ENCODE measurements around the gene TCF12.
"Not testable (repeated sequence)": the region's sequence is repeated elsewhere in the genome, so short reads cannot be mapped to it uniquely, and the experiment has no call there.

The TCF12 gene

GRCh38 chr15:57094321-57095257, 176.1 kb downstream of the TCF12 start:
- DNase-seq (ENCODE audit: low read depth) = no peak

- DNase-seq (ENCODE audit: low read depth) = no peak
Observed at GRCh38 chr15:57095896-57096295, 177.5 kb downstream of the TCF12 start.

GRCh38 chr15:57097246-57097645, 178.8 kb downstream of the TCF12 start:
- DNase-seq (ENCODE audit: low read depth) = no peak

- not testable (repeated sequence) for DNase-seq (ENCODE audit: low read depth)
Observed at GRCh38 chr15:57097919-57098543, 179.6 kb downstream of the TCF12 start.

GRCh38 chr15:57098896-57099295, 180.5 kb downstream of the TCF12 start:
- DNase-seq (ENCODE audit: low read depth) = no peak

- DNase-seq (ENCODE audit: low read depth) = no peak
Observed at GRCh38 chr15:57100136-57100539, 181.7 kb downstream of the TCF12 start.

GRCh38 chr15:57102858-57103257, 184.4 kb downstream of the TCF12 start:
- DNase-seq (ENCODE audit: low read depth) = no peak

GRCh38 chr15:57108296-57108695, 189.9 kb downstream of the TCF12 start:
- no peak for DNase-seq (ENCODE audit: low read depth)

GRCh38 chr15:57109005-57109404, 190.6 kb downstream of the TCF12 start:
- no peak for DNase-seq (ENCODE audit: low read depth)

GRCh38 chr15:57111002-57111401, 192.6 kb downstream of the TCF12 start:
- no peak for DNase-seq (ENCODE audit: low read depth)

GRCh38 chr15:57112178-57112577, 193.7 kb downstream of the TCF12 start:
- no peak for DNase-seq (ENCODE audit: low read depth)

GRCh38 chr15:57114070-57114469, 195.6 kb downstream of the TCF12 start:
- DNase-seq (ENCODE audit: low read depth) = no peak

- DNase-seq (ENCODE audit: low read depth) = no peak
Observed at GRCh38 chr15:57118013-57118799, 199.8 kb downstream of the TCF12 start.

- no peak for DNase-seq (ENCODE audit: low read depth)
Observed at GRCh38 chr15:57122080-57122840, 203.8 kb downstream of the TCF12 start.

- no peak for DNase-seq (ENCODE audit: low read depth)
Observed at GRCh38 chr15:57124036-57124435, 205.6 kb downstream of the TCF12 start.

GRCh38 chr15:57129064-57129463, 210.6 kb downstream of the TCF12 start:
- no peak for DNase-seq (ENCODE audit: low read depth)

GRCh38 chr15:57130956-57131355, 212.5 kb downstream of the TCF12 start:
- no peak for DNase-seq (ENCODE audit: low read depth)

GRCh38 chr15:57133127-57133968, 214.9 kb downstream of the TCF12 start:
- no peak for DNase-seq (ENCODE audit: low read depth)

- no peak for DNase-seq (ENCODE audit: low read depth)
Observed at GRCh38 chr15:57134071-57134605, 215.7 kb downstream of the TCF12 start.

GRCh38 chr15:57134851-57135250, 216.4 kb downstream of the TCF12 start:
- no peak for DNase-seq (ENCODE audit: low read depth)

GRCh38 chr15:57135800-57136199, 217.4 kb downstream of the TCF12 start:
- DNase-seq (ENCODE audit: low read depth) = no peak
